ENCODE results near the gene C1QB.

C1QB gene

DNA sequence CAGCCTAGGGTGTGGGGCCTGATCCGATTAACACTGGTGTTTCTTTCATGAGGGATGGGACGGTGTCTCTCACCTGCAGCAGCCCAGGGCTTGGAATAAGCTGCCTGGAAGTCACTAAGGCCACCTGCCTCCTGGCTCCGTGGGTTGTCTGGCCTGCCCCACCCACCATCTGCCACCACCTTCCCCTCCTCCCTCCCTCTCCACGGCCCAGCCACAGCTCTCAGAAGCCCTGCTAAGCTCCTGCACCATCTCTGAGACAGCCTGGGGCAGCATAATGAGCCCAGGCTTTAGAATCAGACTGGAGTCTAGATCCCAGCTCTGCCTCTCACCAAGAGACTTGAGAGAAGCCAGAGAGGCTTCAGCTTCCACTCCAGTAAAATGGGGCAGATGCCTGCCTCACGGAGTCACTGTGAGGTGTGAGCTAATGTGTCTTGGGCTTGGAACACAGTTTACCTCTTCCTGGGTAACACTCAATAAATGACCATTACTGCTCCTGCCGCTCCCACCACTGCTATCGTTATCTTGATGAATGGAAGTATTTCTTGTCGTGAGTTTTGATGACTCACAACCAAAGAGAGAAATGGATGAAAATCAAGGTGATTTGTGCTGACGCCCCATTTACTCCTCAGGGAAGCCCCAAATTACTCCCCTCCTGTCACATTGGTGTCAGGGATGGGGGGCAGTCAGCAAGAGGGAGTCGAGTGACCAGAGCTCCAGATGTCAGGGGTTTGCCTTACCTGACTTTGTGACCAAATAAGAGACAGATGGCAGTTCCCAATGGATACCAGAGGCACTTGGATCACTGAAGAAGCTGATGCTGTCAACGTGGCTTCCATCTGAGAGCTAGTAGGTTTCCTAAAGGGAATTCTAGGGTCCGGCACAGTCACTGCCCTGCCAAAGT, 40.1 kb upstream of the C1QB start:
- no peak for DNase-seq (ENCODE audit: insufficient read length, low spot score)
- FAIRE-seq, result no peak
- TF ChIP-seq, protein P1, sequence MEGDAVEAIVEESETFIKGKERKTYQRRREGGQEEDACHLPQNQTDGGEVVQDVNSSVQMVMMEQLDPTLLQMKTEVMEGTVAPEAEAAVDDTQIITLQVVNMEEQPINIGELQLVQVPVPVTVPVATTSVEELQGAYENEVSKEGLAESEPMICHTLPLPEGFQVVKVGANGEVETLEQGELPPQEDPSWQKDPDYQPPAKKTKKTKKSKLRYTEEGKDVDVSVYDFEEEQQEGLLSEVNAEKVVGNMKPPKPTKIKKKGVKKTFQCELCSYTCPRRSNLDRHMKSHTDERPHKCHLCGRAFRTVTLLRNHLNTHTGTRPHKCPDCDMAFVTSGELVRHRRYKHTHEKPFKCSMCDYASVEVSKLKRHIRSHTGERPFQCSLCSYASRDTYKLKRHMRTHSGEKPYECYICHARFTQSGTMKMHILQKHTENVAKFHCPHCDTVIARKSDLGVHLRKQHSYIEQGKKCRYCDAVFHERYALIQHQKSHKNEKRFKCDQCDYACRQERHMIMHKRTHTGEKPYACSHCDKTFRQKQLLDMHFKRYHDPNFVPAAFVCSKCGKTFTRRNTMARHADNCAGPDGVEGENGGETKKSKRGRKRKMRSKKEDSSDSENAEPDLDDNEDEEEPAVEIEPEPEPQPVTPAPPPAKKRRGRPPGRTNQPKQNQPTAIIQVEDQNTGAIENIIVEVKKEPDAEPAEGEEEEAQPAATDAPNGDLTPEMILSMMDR (IDR thresholded peaks at IDR 0.05; ENCODE audit: insufficient read depth, missing control alignments), result no peak

GRCh38 chr1:22613572-22613918, 39.5 kb upstream of the C1QB start:
- FAIRE-seq (no peak), DNase-seq (ENCODE audit: insufficient read length, low spot score) (no peak)
- TF ChIP-seq, protein P1 (IDR thresholded peaks at IDR 0.05; ENCODE audit: insufficient read depth, missing control alignments), result no peak

DNA sequence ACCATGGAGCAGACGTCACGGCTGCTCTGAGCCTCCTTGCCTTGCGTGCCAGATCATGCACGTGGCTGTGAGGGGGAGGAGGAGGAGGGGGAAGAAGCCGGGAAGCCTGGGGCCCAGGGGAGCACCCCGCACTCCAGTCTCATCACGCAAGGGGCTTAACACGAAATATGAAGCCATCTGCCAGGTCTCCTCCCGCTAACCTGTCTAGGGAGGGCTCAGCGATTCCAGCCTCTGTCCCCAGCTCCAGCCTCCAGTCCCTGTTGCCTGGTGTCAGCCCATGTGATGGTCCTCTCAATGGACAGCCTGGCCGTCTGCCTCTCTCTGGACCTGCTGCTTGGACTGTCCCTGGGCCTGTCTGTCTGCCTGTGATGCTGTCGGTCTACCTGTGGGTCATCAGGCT, 39.1 kb upstream of the C1QB start:
- TF ChIP-seq, protein P1 (IDR thresholded peaks at IDR 0.05; ENCODE audit: insufficient read depth, missing control alignments), result no peak
- FAIRE-seq (no peak), DNase-seq (ENCODE audit: insufficient read length, low spot score) (no peak)

DNA sequence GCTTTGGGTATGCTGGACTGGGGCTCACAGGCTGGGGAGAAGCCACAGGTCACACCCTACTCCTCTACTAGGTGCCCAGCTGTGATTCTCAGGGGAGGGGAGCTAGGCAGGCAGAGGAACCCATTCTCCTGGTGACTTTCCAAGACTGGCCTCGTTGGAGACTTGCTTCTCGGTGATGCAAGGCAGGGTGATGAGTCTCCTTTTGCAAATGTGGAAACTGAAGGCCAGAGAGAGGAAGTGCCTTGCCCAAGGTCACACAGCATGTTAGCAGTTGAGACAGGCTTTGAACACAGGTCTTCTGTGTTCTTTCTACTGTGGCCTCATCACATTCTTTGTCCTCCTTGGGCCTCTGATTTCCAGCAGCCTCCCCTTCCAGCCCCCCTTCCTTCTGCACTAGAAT, 37.1 kb upstream of the C1QB start:
- no peak for FAIRE-seq
- TF ChIP-seq, protein P1 (IDR thresholded peaks at IDR 0.05; ENCODE audit: insufficient read depth, missing control alignments), result no peak
- DNase-seq (ENCODE audit: insufficient read length, low spot score), result no peak

GRCh38 chr1:22616571-22616970, 36.5 kb upstream of the C1QB start:
- TF ChIP-seq, protein P1 (IDR thresholded peaks at IDR 0.05; ENCODE audit: insufficient read depth, missing control alignments), result no peak
- FAIRE-seq (no peak), DNase-seq (ENCODE audit: insufficient read length, low spot score) (no peak)

DNA sequence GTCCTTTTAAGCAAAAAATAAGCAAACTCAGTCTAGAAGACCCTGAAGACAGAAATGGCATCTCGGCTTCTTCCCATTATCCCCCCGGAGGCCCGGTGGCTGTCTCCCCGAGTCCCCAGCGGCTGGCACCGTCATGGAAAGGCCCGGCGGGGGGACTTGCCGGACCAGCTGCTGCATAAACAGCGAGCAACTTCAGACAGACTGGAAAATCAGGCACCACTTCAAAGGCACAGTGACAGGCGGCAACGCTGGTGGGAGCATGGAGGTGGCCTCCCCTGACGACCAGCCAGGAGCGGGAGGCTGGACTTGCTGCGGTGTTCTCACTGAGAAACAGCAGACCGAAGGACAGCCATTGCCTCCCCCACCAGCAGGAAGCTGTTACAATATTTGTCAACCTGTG, 35.0 kb upstream of the C1QB start:
- FAIRE-seq, result no peak
- DNase-seq (ENCODE audit: insufficient read length, low spot score), result no peak
- TF ChIP-seq, protein P1 (IDR thresholded peaks at IDR 0.05; ENCODE audit: insufficient read depth, missing control alignments), result no peak

GRCh38 chr1:22619252-22619651, 33.8 kb upstream of the C1QB start:
- FAIRE-seq, result no peak
- DNase-seq (ENCODE audit: insufficient read length, low spot score), result no peak

More at GRCh38 chr1:22619252-22619651, 33.8 kb upstream of the C1QB start:
- TF ChIP-seq, protein P1 (IDR thresholded peaks at IDR 0.05; ENCODE audit: insufficient read depth, missing control alignments), result no peak
